Type B pancreatic cell (in vitro differentiated cells): ENCODE data around the gene RAB35. TPM values are rescaled to one million over a fixed set of nuclear protein-coding genes. Genes with fewer than 3 reads are reported as not detected.

ENCODE experiments used
- DNase-seq: peaks from one replicate; pipeline ENCODE4 v3.0.0; 2021; ENCODE audit warnings: mixed read lengths; ENCODE audit not compliant: unreplicated experiment; ENCODE audit errors: extremely low spot score
- H3K27ac Mint-ChIP-seq: 2 replicates; pipeline ENCODE4 v1.8.0; 2021; ENCODE audit warnings: mild to moderate bottlenecking, mixed read lengths
- H3K27me3 Mint-ChIP-seq: 2 replicates; pipeline ENCODE4 v1.8.0; 2021; ENCODE audit warnings: mixed read lengths
- H3K36me3 Mint-ChIP-seq: 2 replicates; pipeline ENCODE4 v1.8.0; 2021; ENCODE audit warnings: mixed read lengths
- H3K4me1 Mint-ChIP-seq: one replicate; pipeline ENCODE4 v1.8.0; 2021; ENCODE audit warnings: mixed read lengths; ENCODE audit not compliant: unreplicated experiment
- H3K4me3 Mint-ChIP-seq: 2 replicates; pipeline ENCODE4 v1.8.0; 2021; ENCODE audit warnings: mild to moderate bottlenecking, mixed read lengths
- H3K9me3 Mint-ChIP-seq: 2 replicates; pipeline ENCODE4 v1.8.0; 2021; ENCODE audit warnings: mixed read lengths
- CTCF ChIP-seq: fragments of 200-600 bp; sonication (generic); conservative IDR thresholded peaks from 2 replicates; pipeline ENCODE4 v1.5.0; 2021; ENCODE audit warnings: antibody characterized with exemption, mild to moderate bottlenecking
- total RNA-seq: library from RNA; stranded (reverse); gene quantifications from 2 replicates; pipeline ENCODE4 v1.2.1, GENCODE V29; 2021; ENCODE audit warnings: low replicate concordance

RAB35 gene
- total RNA-seq, 1 donor from 2014 or later = 42.3 TPM

DNA sequence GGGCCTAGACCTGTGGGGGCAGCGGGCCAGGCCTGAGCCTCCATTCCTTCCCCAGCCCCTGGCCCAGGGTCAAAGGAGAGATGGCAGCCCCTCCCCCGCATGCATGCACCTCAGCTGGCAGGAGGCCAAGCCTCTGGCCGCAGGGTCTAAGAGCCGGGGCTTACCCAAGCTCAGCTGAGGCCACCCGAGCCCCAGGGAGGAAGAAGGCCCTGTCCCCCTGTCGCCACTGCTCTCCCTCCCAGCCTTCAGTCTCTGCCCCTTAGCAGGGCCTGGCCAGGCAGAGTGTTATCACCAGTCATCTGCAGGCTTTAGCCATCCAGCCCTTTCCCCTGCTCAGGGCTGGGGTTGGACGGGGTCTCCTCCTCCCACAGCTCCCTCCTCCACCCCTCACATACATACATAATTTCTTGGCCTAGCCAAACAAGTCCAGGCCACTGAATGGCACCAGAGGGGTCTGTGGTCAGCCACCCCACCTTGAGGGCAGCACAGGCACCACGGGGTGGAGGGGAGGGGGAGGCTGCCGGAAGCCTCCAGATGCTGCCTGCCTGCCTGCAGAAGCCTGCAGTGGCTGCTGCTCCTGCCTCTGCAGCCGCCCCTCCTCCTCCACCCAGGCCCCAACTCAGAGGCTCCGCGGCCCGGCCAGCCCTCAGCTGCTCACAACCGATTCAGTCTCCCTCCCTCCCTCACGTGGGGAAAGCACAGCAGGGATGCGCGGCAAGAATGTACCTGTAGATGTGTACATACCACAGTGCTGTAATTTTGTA, 22.8 kb downstream of the RAB35 start:
- peaks cover 18% of the 10 kb centered on the region for H3K4me1 Mint-ChIP-seq
- H3K27me3 Mint-ChIP-seq = no peaks in the 10 kb centered on the region
- no peak for DNase-seq

DNA sequence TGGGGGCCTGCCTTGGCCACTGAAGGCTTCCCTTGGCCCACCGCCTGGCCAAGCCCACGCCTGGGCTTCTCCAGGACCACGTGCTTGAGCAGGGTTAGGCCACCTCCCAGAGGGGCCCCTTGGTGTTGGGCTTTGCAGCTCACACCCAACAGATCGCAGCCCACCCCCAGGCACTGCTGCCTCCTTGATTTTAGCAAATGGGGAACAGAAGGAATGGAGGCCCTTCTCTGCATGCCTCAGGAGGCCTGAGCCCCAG, 23.3 kb downstream of the RAB35 start:
- TF ChIP-seq CTCF = no peak
- H3K36me3 Mint-ChIP-seq = peaks cover 7% of the 10 kb centered on the region

More for the DNA sequence above, 22.8 kb downstream of the RAB35 start:
- Mint-ChIP-seq H3K9me3 (no peaks in the 10 kb centered on the region), H3K27ac (no peak overlapping the region), H3K4me3 (no peak overlapping the region), H3K36me3 (peaks cover 7% of the 10 kb centered on the region)
- no peak for TF ChIP-seq CTCF

GRCh38 chr12:120092551-120093335, 23.8 kb downstream of the RAB35 start:
- TF ChIP-seq CTCF = no peak
- H3K36me3 Mint-ChIP-seq = peaks cover 7% of the 10 kb centered on the region
- H3K9me3 Mint-ChIP-seq = no peaks in the 10 kb centered on the region
- peaks cover 18% of the 10 kb centered on the region for H3K4me1 Mint-ChIP-seq
- no peak for DNase-seq
- H3K27me3 Mint-ChIP-seq = no peaks in the 10 kb centered on the region
- no peak overlapping the region for H3K4me3 Mint-ChIP-seq
- H3K27ac Mint-ChIP-seq = no peak overlapping the region

More for the DNA sequence above, 23.3 kb downstream of the RAB35 start:
- H3K9me3 Mint-ChIP-seq = no peaks in the 10 kb centered on the region
- H3K27ac Mint-ChIP-seq = no peak overlapping the region
- DNase-seq = no peak
- H3K4me1 Mint-ChIP-seq = peaks cover 18% of the 10 kb centered on the region
- H3K27me3 Mint-ChIP-seq = no peaks in the 10 kb centered on the region
- H3K4me3 Mint-ChIP-seq = no peak overlapping the region

DNA sequence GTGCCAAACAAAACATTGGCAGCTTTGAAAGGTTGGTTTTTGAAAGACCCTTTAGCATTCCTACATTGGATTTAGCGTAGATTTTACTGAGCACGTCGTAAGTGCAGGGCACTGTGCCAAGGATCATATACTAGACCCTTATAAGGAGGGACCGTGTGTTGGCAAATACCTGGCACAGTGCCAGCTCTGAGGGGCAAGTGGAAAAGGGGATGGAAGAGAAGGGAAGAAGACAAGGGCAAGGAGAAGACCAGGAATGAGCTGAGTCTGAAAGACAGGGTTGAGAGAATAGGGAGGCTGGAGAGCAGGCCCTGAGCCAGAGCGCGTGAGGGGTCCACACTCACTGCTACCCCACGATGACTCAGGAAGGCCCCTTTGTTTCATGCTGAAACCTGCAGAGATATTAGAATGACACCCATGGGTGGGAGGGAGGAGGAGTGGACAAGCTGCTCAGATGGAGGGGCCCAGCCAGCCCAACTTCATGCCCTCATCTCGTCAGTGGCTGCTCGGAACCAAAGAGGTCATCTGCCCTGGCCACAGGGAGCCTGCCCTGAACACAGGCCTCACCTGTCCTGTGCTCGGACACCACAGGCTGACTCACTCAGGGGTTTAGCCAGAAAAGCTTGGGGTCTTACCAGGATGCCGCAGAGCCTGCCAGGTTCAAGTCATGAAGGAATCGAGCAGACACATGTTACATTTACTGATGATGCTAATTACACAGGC, 25.0 kb downstream of the RAB35 start:
- Mint-ChIP-seq H3K27me3 (no peaks in the 10 kb centered on the region), H3K9me3 (no peaks in the 10 kb centered on the region), H3K4me1 (peaks cover 29% of the 10 kb centered on the region), H3K4me3 (no peak overlapping the region), H3K36me3 (peaks cover 7% of the 10 kb centered on the region), H3K27ac (peak overlapping the region; percentile 73)
- no peak for DNase-seq
- TF ChIP-seq CTCF = no peak

GRCh38 chr12:120090626-120091295, 25.8 kb downstream of the RAB35 start:
- TF ChIP-seq CTCF = no peak
- H3K27ac Mint-ChIP-seq = no peak overlapping the region
- H3K4me1 Mint-ChIP-seq = peaks cover 33% of the 10 kb centered on the region
- H3K9me3 Mint-ChIP-seq = no peaks in the 10 kb centered on the region
- H3K36me3 Mint-ChIP-seq = peaks cover 7% of the 10 kb centered on the region
- no peaks in the 10 kb centered on the region for H3K27me3 Mint-ChIP-seq
- no peak for DNase-seq
- no peak overlapping the region for H3K4me3 Mint-ChIP-seq
